HG03457 (cell line): ENCODE results near the gene SLC30A2.
"Not testable (repeated sequence)": the region's sequence is repeated elsewhere in the genome, so short reads cannot be mapped to it uniquely, and the experiment has no call there.

Experiments used
- ATAC-seq: cut with Tn5 transposase; IDR thresholded peaks from one replicate; pipeline ENCODE4 v1.9.1; 2021; ENCODE audit warnings: moderate number of reproducible peaks; ENCODE audit not compliant: unreplicated experiment

Gene SLC30A2, protein sequence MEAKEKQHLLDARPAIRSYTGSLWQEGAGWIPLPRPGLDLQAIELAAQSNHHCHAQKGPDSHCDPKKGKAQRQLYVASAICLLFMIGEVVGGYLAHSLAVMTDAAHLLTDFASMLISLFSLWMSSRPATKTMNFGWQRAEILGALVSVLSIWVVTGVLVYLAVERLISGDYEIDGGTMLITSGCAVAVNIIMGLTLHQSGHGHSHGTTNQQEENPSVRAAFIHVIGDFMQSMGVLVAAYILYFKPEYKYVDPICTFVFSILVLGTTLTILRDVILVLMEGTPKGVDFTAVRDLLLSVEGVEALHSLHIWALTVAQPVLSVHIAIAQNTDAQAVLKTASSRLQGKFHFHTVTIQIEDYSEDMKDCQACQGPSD

DNA sequence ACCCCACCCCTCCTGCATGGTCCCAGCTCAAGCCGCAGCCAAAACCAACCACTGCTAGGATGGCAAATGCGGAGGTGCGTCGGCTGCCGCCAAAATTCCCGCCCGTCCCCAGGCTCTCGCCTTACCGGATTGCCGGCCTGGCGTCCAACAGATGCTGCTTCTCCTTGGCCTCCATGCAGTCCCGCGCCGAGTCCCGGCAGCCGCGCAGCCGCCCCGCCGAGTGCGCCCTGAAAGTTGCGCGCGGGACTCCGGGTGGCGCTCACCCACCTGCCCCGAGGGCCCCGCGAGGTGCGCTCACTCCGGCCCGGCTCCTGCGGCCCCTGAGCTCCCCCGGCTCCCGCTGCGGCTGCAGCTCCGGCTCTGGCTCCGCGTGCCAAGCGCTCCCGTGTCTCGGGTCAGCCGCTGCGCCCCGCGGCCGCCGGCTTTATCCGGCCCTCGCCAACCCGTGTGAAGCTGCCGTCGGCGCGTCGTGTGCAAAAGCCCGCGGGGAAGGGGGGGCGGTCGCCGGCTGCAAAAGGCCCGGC, at the start of gene SLC30A2:
SLC30A2 (minus strand) TSS at position 397 of the 524 bp plus-strand sequence; CDS start at position 175, 222 bp downstream.
- no peak for ATAC-seq

DNA sequence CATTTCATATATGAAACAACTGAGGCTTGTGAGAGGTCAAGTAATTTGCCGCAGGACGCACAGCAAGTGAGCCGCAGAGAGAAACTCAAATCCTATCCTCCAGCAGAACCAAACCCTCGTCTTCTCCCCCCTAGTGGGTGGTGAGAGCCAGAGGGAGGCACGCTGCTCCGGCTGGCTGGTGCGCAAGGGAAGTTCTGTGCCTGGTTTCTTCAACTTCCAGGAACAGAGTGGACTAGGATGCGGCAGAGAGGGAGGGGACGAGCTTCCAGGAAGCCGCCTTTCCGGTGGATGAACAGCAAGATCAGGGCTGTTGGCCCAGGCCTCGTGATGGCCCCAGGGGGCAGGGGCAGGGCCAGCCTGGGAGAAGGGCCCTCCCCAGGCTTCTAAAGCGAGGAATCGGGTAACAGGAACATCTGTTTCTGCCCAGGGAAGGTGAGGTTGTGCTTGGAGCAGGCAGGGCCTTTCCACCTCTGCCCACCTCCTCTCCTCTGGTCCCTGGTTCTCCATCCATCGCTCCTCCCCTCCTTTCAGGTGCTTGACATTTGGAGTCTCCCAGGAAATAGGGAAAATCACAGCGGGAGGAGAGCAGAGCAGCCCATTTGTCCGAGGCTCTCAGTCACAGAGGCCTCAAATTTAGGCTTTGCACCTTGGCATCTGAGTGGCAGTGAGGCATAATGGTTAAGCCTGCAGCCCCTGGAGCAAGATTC, 48.9 kb upstream of the SLC30A2 start:
- no peak for ATAC-seq

DNA sequence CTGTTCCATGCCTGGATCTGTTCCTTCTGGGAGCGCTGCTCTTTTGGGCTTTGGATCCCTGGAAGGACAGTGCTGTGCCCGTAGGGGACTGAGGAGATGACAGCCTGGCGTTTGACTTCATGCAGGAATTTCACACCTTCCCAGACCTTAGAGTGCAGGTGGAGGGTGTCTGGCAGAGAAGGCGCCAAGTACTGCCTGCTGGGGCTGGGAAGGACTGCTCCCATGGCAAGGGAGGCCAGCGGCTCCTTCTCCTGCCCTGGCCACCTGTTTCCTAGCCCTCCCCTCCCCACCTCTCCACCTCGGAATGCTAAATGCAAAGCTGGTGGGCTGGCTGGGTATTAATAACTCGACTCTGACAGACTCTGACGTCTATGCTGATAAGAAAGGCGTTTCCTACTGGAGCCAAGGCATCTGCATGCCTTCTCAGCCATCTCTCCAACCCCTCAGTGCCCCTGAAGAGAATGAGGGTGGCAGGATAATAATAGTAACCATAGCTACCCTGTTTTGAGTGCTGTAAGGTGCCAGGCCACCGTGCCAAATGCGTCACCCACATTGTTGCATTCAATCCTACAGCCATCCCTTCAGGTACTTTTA, 48.3 kb upstream of the SLC30A2 start:
- ATAC-seq, result no peak

DNA sequence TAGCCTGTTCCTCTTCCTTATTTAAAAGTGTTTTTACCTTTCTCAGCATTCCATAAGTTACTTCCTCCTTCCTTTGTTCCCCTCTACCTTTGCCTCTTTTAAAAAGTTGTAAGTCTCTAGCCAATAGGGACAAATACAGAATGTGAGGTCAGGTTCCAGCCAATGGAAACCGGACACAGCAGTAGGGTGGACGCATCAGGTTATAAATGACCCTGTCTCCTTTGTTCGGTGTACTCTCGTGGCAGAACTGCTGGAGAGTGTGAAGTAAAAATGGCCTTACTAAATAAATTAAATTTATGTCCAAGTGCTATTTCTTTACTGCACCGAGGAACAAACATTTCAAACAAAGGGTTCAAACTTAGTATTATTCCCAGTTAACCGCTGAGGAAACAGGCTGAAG, 47.7 kb upstream of the SLC30A2 start:
- ATAC-seq, result not testable (repeated sequence)

DNA sequence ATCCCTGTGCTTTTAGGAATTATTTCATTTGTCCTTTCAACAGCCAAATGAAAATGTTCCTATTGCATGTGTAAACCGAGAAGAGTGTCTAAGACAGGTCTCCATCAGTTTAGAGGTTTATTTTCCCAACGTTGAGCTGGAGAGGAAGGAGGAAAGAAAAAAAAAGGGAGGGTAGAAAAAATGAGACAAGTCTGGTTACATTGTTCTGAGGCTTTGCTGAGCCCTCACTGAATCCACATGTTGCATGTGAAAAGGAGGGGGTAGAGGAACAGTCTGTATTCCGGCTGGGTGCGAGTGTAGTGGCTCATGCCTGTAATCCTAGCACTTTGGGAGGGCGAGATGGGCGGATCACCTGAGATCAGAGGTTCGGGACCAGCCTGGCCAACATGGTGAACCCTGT, 46.5 kb upstream of the SLC30A2 start:
- no peak for ATAC-seq

DNA sequence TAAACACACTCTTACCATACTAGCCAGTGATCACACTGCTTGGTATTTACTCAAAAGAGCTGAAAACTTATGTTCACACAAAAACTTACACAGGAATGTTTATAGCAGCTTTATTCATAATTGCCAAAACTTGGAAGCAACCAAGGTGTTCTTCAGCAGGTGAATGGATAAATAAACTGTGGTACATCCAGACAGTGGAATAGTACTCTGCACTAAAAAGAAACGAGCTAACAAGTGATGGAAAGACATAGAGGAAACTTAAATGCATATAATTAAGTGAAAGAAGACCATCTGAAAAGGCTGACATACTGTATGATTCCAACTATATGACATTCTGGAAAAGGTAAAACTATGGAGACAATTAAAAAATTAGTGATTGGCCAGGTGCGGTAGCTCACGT, 45.0 kb upstream of the SLC30A2 start:
- no peak for ATAC-seq

DNA sequence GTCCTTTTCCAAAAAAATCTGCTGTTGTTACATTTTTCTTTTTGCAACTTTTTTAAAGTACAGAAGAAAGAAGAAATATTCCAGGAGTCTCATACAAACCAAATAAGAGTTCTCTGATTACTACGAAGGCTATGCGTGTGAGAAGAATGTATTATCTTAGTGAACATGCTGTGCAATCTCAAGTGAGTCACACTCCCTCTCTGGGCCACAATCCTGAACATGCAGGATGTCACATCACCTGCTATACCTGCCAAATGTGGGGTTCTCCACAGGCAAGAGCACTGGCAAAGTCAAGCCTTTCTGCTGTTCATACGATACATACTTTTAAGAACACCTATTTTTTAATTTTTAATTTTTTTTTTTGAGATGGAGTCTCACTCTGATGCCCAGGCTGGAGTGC, 43.2 kb upstream of the SLC30A2 start:
- ATAC-seq, result no peak

DNA sequence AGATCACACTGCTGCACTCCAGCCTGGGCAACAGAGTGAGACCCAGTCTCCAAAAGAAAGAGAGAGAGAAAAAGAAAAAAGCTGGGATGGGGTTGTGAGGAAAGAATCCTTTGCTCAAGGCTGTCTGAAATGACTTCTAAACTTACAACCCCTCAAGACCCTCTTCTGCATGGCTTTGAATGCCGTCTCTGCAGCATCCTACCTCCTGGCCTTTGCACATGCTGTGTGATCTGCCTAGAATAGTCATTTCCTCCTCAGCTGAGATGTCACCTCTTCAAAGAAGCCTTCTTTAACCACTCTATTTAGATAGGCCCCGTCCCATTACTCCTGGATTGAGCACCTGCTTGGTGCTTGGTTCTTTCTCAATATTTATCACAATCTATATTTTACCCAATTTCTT, 38.9 kb upstream of the SLC30A2 start:
- ATAC-seq, result no peak

DNA sequence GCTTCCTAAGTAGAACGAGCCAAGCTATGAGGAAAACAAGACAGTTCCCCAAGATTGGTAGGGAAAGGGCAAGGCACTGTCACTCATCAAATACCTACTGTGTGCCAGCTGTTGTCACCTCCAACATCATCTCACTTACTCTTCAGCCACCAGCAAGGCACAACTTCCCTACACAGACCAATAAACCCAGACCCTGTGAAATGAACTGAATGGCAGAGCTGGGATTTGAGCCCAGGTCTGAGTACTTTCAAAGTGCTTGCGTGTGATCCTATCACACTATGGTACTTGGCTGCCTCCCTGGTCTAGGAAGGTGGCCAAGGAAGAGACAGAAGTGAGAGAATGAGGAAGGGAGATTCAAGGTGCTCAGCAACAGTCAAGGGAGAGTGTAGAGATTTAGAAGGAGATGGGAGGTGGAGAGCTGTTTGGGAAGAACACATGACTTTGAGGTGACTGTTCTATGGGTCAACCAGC, 38.2 kb upstream of the SLC30A2 start:
- no peak for ATAC-seq

DNA sequence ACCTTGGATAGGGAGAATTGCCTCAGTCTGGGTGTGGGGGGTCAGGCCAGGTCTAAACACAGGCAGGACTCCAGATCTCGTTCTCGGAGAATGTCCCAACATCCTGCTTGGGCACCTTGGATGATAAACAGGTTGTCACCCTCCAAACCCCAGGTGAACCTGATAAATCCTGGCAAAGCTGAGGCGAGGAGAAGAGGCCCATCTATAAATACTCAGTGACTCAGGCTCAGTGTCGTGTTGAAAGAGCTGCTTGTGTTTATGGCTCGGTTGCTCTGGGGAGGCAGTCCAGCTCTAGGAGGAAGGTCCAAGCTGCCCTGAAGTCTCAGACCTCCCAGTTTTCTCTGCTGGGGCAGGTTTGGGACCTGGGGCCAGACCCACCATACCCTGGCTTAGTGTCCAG, 37.3 kb upstream of the SLC30A2 start:
- no peak for ATAC-seq

DNA sequence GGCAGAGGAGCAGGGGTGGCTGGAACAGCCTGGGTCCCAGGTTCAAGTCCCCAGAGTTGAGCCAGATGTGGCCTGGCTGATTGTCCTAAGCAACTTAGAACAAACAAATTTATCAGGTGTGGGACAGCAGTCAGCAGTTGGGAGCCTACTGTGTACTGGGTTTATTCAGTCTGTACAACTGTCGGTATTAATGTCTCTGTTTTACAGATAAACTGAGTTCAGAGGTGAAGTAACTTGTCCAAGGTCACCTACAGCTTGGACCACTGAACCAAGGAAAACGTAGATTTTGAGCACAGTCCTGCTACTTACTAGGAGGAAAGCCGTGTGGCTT, 36.1 kb upstream of the SLC30A2 start:
- no peak for ATAC-seq

DNA sequence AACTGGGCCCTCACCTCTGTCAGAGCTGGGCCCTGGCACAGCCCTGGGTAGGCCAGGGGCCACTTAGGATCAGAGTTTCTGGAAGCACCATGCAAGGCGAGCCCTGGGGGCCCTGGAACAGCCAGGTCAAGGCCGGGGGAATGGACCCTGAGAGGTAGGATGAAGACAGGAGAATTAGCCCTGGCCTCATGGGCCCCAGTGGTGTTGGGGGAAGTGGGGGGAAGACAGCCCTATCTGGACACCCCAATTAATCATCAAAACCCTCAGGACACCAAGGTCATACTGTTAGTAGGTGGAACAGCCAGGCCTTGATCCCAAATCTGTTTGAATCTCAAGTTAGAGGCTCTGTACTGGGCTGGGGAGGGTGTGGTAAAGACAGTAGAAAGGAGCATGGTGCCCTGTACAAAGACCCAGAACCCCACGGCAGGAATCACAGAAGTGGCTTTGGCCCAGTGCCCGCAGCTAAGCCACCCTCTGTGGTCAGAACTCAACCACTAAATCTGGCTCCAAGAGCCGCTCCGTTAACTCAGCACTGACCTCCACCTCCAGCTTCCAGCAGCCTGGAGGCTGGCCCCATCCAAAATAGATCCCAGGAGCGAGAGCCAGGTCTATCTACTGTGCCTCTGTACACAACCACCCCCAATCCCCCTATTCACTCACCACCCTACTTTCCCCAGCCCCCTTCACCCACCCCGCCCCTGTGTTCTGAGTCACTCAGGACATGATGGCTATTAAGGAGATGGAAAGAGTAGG, 35.5 kb upstream of the SLC30A2 start:
- no peak for ATAC-seq

DNA sequence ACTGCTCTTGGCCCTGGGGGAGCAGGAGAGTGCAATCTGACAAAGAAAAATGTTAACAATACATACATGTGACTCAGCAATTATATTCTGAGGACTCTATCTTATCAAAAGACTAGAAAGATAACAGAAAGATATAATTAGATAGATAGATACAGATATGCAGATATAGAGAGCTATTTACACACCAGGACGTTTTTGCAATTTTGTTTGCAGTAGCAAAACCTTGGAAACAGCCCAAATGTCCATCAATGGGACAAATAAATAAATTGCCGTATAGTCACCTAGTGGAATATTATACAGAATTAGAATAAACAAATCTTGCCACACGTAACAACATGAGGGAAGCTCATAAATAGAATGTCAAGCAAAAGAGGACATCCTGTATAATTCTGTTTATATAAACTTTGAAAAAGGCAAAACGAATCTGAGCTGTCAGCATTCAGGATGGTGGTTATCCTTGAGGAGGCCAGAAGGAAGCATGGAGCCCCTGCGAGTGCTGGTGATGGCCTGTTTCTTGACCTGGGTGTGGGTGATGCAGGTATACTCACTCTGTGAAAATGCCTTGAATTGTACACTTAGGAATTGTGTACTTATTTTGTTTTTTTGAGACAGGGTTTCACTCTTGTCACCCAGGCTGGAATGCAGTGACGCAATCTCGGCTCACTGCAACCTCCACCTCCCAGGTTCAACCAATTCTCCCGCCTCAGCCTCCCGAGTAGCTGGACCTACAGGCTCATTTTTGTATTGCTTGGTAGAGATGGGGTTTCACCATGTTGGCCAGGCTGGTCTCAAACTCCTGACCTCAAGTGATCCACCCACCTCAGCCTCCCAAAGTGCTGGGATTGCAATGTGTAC, 34.3 kb upstream of the SLC30A2 start:
- ATAC-seq, result no peak

DNA sequence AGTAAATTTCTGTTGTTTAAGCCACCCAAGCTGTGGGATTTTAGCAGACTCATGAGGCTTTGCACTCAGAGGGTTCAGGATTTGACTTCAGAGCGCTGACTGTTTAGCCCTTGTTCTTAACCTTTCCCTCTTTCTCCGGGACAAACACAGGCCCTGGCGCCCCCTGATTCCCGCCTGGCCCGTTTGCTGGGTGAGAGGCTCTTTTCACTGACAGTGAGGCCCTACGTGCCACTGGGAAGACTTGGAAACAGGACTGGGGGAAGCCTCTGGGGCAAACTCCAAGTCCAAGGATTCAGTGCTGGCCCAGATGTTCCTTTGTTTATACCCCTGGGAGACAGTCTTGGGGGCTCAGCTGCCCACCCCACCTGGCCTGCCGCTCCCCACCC, 33.3 kb upstream of the SLC30A2 start:
- ATAC-seq, result no peak

DNA sequence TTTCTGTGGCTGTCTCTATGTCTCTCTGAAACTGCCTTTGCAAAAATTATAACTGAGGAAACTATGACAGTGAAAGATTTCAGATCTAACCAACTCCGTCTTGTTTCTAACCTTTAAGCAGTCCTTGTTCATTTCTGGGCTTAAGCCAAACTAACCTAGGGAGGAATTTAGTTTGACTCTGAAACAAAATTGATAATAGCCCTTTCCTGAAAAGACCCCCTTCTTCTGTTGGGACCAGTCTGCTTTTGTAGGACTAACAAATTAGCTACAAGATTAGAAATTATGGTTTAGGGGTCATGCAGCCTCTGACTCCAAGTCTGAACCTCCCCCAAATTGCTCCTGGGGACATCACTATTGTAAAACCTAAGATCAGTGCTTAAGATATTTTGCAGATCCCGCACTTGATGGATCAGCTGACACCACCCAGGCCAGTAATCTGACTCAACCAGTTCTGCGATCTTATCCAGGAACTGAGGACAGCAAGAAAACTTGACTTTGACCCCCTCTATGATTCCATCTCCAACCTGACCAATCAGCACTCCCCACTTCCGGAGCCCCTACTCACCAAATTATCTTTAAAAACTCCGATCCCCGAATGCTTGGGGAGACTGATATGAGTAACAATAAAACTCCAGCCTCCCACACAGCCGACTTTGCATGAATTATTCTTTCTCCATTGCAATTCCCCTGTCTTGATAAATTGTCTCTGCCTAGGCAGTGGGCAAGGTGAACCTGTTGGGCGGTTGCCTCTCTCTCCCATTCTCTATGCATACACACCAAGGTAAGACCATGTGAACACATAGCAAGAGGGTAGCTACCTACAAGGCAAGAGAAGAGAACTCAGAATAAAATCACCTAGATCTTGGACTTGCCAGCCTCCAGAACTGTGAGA, 32.6 kb upstream of the SLC30A2 start:
- ATAC-seq, result no peak

DNA sequence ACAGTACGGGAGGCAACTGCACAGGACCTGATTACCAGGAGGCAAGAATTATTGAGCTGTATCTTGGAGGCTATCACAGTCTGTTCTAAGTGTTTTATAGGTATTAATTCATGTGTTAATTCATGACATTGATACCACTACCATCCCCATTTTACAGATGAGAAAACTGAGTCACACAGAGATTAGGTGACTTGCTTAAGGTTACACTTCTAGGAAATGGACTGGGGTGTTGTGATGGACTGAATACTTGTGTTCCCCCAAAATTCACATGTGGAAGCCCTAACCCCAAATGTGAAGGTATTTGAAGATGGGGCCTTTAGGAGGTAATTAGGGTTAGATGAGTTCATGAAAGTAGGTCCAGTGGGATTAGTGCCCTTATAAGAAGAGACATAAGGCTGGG, 31.6 kb upstream of the SLC30A2 start:
- ATAC-seq, result no peak

DNA sequence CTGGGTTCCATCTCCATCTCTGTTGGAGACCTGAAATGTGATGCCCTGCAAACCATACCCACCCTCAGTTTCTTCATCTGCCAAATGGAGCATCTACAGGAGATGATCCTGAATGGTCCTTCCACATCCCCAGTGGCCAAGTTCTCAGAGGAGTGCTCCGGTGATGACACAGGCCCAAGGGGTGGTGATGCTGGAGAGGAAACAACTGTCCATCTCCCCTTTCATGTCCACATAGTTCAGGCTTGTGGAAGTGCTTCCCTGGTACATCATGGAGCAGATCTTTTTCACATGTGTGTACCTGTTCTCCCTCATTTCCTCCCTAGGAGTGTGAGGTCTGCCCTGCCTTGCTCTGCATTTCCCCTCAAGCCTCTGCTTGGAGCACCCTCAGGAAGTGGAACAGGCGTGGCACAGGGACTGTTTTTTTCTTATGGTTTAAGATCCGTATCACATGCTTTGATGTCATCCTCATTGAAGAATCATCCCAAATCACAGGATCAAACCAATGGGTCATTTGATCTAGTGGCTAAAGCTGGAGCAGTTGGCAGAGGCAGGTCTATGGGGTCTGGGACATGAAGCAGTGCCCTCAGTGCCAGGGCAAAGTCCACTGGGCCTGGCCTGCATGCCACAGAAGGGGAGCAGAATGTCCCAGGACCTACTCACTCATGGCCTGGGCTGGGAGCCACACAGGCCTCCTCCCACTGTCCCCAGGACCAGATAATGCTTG, 29.7 kb upstream of the SLC30A2 start:
- ATAC-seq, result no peak

DNA sequence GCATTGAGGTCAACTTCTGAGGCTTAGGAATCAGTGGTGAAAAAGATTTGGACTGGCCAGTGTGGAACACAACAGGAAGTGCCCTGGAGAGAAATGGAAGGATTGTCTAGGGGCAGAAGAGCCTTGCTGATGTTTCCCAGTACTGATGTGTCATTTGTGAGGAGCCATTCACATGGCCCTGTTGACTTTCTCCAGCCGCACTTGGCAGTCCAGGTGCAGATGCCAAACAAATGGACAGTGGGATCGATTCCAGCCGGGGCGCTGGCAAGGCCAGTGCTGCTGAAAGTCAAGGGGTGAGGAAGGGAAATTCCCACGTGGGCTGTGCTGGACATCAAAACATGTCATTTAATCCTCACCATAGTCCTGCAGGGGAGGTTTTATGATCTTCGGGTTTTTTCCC, 26.4 kb upstream of the SLC30A2 start:
- no peak for ATAC-seq

DNA sequence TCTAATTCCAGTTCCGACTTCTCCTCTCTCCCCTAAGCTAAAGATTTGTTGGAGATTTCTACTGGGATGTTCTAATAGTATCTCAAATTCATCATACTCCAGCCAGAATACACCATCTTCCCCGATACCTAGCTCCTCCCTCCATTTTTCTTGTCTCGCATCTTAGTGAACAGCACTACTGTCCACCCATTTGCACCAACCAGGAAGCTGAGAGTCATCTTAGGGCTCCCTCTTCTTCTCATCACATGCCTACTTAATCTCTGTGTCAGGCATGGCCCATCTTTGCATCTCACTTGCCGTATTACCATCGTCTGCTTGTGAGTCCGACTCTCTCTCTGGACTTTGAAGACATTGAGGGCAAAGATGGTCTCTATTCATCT, 25.0 kb upstream of the SLC30A2 start:
- ATAC-seq, result no peak
